ENCODE data around the gene GRB7. TPM values are rescaled to one million over a fixed set of nuclear protein-coding genes. Genes with fewer than 3 reads are reported as not detected.

Gene GRB7
- total RNA-seq, 1 experiment from 2014 or later = 7.3 TPM

DNA sequence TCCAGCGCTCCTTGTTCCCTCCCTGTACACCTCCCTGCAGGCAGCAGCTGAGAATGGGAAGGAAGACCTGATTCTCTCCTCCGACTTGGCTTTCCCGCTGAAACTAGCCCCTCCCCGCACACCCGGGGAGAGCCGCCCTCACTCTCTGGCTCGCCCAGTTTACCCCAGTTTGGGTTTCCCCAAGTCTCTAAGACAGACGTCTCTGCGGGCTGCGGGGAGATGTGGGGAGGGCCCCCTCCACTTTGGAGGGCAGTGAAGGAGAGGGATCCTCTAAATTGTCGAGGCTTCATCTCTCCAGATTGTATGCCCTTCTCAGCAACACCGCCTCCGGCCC lies 797 bp downstream of the GRB7 start:
- intact Hi-C loops (cut with micrococcal nuclease) = loop anchor here (5.0 kb wide), 1 partner anchor 116 kb away; no protein-coding TSS in a partner anchor
- H3K27me3 Mint-ChIP-seq (ENCODE audit: insufficient read depth, unreplicated experiment) = peaks cover 11% of the 10 kb centered on the region
- peak; percentile 72 for DNase-seq (ENCODE audit: unreplicated experiment)
- no peaks in the 10 kb centered on the region for H3K36me3 Mint-ChIP-seq (ENCODE audit: insufficient read depth, unreplicated experiment)
- H3K27ac Mint-ChIP-seq (ENCODE audit: low read depth, unreplicated experiment) = peak overlapping the region; percentile 95
- CTCF ChIA-PET = interaction anchor here (1.5 kb wide), 1 partner anchor 15 kb away, joined by 8 read pairs; no protein-coding TSS in a partner anchor
- no TSS peak for BruUV-seq (replicated peaks)
- H3K4me3 Mint-ChIP-seq (ENCODE audit: unreplicated experiment) = peak overlapping the region; percentile 81
- TF ChIP-seq, protein P1, sequence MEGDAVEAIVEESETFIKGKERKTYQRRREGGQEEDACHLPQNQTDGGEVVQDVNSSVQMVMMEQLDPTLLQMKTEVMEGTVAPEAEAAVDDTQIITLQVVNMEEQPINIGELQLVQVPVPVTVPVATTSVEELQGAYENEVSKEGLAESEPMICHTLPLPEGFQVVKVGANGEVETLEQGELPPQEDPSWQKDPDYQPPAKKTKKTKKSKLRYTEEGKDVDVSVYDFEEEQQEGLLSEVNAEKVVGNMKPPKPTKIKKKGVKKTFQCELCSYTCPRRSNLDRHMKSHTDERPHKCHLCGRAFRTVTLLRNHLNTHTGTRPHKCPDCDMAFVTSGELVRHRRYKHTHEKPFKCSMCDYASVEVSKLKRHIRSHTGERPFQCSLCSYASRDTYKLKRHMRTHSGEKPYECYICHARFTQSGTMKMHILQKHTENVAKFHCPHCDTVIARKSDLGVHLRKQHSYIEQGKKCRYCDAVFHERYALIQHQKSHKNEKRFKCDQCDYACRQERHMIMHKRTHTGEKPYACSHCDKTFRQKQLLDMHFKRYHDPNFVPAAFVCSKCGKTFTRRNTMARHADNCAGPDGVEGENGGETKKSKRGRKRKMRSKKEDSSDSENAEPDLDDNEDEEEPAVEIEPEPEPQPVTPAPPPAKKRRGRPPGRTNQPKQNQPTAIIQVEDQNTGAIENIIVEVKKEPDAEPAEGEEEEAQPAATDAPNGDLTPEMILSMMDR (IDR thresholded peaks at IDR 0.05; ENCODE audit: unreplicated experiment) = no peak
- POLR2A ChIA-PET = interaction anchor here (0.6 to 4.3 kb wide), 12 partner anchors 8 to 538 kb away, joined by 3 to 36 read pairs (median 8); partner anchors contain the start of genes ERBB2, MIEN1, PGAP3 and RPL19
- H3K4me1 Mint-ChIP-seq (ENCODE audit: insufficient read depth, unreplicated experiment) = peaks cover 45% of the 10 kb centered on the region
- H3K9me3 Mint-ChIP-seq (ENCODE audit: unreplicated experiment) = no peaks in the 10 kb centered on the region

DNA sequence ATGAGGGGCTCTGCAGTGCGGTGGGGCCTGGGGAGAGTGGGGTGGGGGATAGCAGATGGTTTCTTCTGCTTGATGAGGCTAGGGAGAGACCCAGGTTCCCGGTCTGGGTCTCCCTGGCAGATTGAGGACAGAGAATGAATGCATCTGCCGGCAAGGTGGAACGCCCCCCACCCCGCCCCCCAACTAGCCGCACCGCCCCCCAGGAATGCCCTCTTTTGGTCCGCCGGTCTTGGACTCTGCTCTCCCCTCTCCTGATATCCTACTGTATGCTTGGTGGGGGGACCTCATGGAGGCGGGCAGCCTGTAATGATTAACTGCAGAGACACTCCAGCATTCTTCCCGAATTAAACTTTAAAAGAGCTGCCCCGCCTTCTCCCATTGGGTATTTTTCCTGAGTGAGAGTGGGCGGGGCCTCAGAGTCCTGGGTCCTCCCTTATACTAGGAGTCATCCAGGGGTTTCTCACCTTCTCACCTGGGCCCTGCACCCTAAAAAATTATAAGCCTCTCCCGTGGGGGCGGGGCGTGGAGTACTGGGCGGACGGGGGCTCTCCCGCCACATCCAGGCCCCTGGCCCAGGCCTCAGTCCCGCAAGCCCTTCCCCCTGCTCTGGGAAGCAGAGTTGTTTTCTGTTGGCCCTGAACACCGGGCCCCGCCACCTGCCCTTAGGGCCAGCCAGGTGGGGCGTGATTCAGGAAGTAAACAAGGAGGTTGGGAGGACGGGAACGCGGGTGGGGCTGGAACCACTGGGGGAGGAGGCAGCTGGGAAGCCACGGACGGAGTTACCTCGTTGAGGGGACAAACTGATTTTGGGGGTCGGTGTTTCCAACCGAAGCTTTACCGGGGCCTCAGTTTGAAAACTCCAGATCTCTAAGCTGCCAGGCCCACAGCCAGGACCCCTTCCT lies 1.5 kb downstream of the GRB7 start:
- ChIA-PET CTCF (interaction anchor here (1.0 to 1.5 kb wide), 3 partner anchors 10 to 14 kb away, joined by 3 to 8 read pairs (median 5); no protein-coding TSS in a partner anchor), POLR2A (interaction anchor here (0.6 to 4.3 kb wide), 20 partner anchors 9 to 539 kb away, joined by 3 to 36 read pairs (median 4); partner anchors contain the start of genes CASC3, ERBB2, MIEN1 and PGAP3)
- peaks cover 3% of the 10 kb centered on the region for H3K36me3 Mint-ChIP-seq (ENCODE audit: insufficient read depth, unreplicated experiment)
- intact Hi-C loops (cut with micrococcal nuclease) = loop anchor here (5.0 kb wide), 1 partner anchor 117 kb away; no protein-coding TSS in a partner anchor
- peaks cover 11% of the 10 kb centered on the region for H3K27me3 Mint-ChIP-seq (ENCODE audit: insufficient read depth, unreplicated experiment)
- no peaks in the 10 kb centered on the region for H3K9me3 Mint-ChIP-seq (ENCODE audit: unreplicated experiment)
- peak overlapping the region; percentile 81 for H3K4me3 Mint-ChIP-seq (ENCODE audit: unreplicated experiment)
- DNase-seq (ENCODE audit: unreplicated experiment) = peak; percentile 90
- TF ChIP-seq, protein P1 (IDR thresholded peaks at IDR 0.05; ENCODE audit: unreplicated experiment) = no peak
- peak overlapping the region; percentile 95 for H3K27ac Mint-ChIP-seq (ENCODE audit: low read depth, unreplicated experiment)
- H3K4me1 Mint-ChIP-seq (ENCODE audit: insufficient read depth, unreplicated experiment) = peaks cover 45% of the 10 kb centered on the region
- TSS peak; percentile 29 for BruUV-seq (replicated peaks)

DNA sequence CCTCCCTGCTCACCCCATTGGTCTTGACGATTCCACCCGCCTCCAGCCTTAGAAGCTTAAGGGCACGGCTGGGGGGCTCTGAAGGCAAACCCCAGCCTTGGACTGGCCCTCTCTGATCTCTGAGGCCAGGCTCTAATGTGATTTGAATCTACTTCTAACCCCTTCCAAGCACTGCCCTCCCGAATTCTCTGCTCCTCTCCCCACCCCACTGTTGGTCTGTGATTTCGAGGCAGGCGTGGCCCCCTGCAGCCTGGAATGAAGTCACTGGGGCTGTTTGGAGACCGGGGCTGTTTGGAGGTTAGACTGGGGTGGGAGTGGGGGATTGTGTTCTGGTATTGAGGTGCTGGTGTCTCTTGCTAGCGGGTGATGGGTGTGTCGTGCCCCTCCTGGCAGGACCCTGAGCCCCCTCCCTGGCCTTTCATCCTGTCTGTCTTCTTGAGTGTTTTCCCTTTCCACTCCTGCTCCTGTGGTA lies 2.2 kb downstream of the GRB7 start:
- Mint-ChIP-seq H3K27ac (ENCODE audit: low read depth, unreplicated experiment) (peak overlapping the region; percentile 95), H3K4me3 (ENCODE audit: unreplicated experiment) (peak overlapping the region; percentile 81), H3K4me1 (ENCODE audit: insufficient read depth, unreplicated experiment) (peaks cover 45% of the 10 kb centered on the region), H3K36me3 (ENCODE audit: insufficient read depth, unreplicated experiment) (peaks cover 6% of the 10 kb centered on the region), H3K27me3 (ENCODE audit: insufficient read depth, unreplicated experiment) (peaks cover 11% of the 10 kb centered on the region), H3K9me3 (ENCODE audit: unreplicated experiment) (no peaks in the 10 kb centered on the region)
- BruUV-seq (replicated peaks) = no TSS peak
- TF ChIP-seq, protein P1 (IDR thresholded peaks at IDR 0.05; ENCODE audit: unreplicated experiment) = no peak
- intact Hi-C loops (cut with micrococcal nuclease) = loop anchor here (5.0 kb wide), 2 partner anchors 53 to 118 kb away; partner anchors contain the start of gene PGAP3
- ChIA-PET POLR2A (interaction anchor here (0.8 to 4.3 kb wide), 14 partner anchors 8 to 240 kb away, joined by 3 to 36 read pairs (median 6); partner anchors contain the start of genes ERBB2, MIEN1 and PGAP3), CTCF (interaction anchor here (1.0 to 1.5 kb wide), 3 partner anchors 10 to 14 kb away, joined by 3 to 8 read pairs (median 5); no protein-coding TSS in a partner anchor)
- peak; percentile 48 for DNase-seq (ENCODE audit: unreplicated experiment)
